ENCODE measurements around the gene LAT. TPM values are rescaled to one million over a fixed set of nuclear protein-coding genes. Genes with fewer than 3 reads are reported as not detected.

LAT gene
- total RNA-seq, 1 donor from 2014 or later = 0.53 TPM

- Histone ChIP-seq H3K36me3 (ENCODE audit: control insufficient read depth, insufficient read depth, low read length) (peaks cover 28% of the 10 kb centered on the region), H3K4me3 (ENCODE audit: low read depth, low read length) (no peak overlapping the region), H3K27me3 (ENCODE audit: control insufficient read depth, insufficient read depth, low read length) (no peaks in the 10 kb centered on the region)
- DNase-seq (ENCODE audit: low read depth) = no peak
- TF ChIP-seq CTCF (IDR thresholded peaks at IDR 0.05; ENCODE audit: insufficient read depth, low read length, severe bottlenecking) = peak; percentile 50
- FAIRE-seq = no peak
Observed at GRCh38 chr16:28981517-28981916, 3.3 kb upstream of the LAT start.

- FAIRE-seq = no peak
- Histone ChIP-seq H3K4me3 (ENCODE audit: low read depth, low read length) (no peak overlapping the region), H3K36me3 (ENCODE audit: control insufficient read depth, insufficient read depth, low read length) (peaks cover 29% of the 10 kb centered on the region), H3K27me3 (ENCODE audit: control insufficient read depth, insufficient read depth, low read length) (no peaks in the 10 kb centered on the region)
- TF ChIP-seq CTCF (IDR thresholded peaks at IDR 0.05; ENCODE audit: insufficient read depth, low read length, severe bottlenecking) = no peak
- no peak for DNase-seq (ENCODE audit: low read depth)
Observed at GRCh38 chr16:28982418-28982817, 2.4 kb upstream of the LAT start.

- H3K4me3 ChIP-seq (ENCODE audit: low read depth, low read length) = no peak overlapping the region
- FAIRE-seq (no peak), DNase-seq (ENCODE audit: low read depth) (no peak)
- H3K27me3 ChIP-seq (ENCODE audit: control insufficient read depth, insufficient read depth, low read length) = no peaks in the 10 kb centered on the region
- H3K36me3 ChIP-seq (ENCODE audit: control insufficient read depth, insufficient read depth, low read length) = peaks cover 30% of the 10 kb centered on the region
- no peak for TF ChIP-seq CTCF (IDR thresholded peaks at IDR 0.05; ENCODE audit: insufficient read depth, low read length, severe bottlenecking)
Observed at GRCh38 chr16:28982949-28983348, 1.9 kb upstream of the LAT start.

- FAIRE-seq = no peak
- no peak for TF ChIP-seq CTCF (IDR thresholded peaks at IDR 0.05; ENCODE audit: insufficient read depth, low read length, severe bottlenecking)
- DNase-seq (ENCODE audit: low read depth) = no peak
- Histone ChIP-seq H3K36me3 (ENCODE audit: control insufficient read depth, insufficient read depth, low read length) (peaks cover 26% of the 10 kb centered on the region), H3K27me3 (ENCODE audit: control insufficient read depth, insufficient read depth, low read length) (no peaks in the 10 kb centered on the region), H3K4me3 (ENCODE audit: low read depth, low read length) (no peak overlapping the region)
Observed at GRCh38 chr16:28983644-28984043, 1.2 kb upstream of the LAT start.

GRCh38 chr16:28984091-28984490, 761 bp upstream of the LAT start:
- no peak overlapping the region for H3K4me3 ChIP-seq (ENCODE audit: low read depth, low read length)
- TF ChIP-seq CTCF (IDR thresholded peaks at IDR 0.05; ENCODE audit: insufficient read depth, low read length, severe bottlenecking) = no peak
- no peaks in the 10 kb centered on the region for H3K27me3 ChIP-seq (ENCODE audit: control insufficient read depth, insufficient read depth, low read length)
- no peak for DNase-seq (ENCODE audit: low read depth)
- FAIRE-seq = no peak
- peaks cover 23% of the 10 kb centered on the region for H3K36me3 ChIP-seq (ENCODE audit: control insufficient read depth, insufficient read depth, low read length)

- FAIRE-seq (no peak), DNase-seq (ENCODE audit: low read depth) (no peak)
- H3K4me3 ChIP-seq (ENCODE audit: low read depth, low read length) = no peak overlapping the region
- no peaks in the 10 kb centered on the region for H3K27me3 ChIP-seq (ENCODE audit: control insufficient read depth, insufficient read depth, low read length)
- TF ChIP-seq CTCF (IDR thresholded peaks at IDR 0.05; ENCODE audit: insufficient read depth, low read length, severe bottlenecking) = no peak
- peaks cover 23% of the 10 kb centered on the region for H3K36me3 ChIP-seq (ENCODE audit: control insufficient read depth, insufficient read depth, low read length)
Observed at GRCh38 chr16:28985211-28986041, 574 bp downstream of the LAT start.

Measured in bronchial epithelial cell (primary cell).